SU-DHL-6 (cell line): Measurements from ENCODE around the gene CDKN2AIPNL.
"Not testable (repeated sequence)": the region's sequence is repeated elsewhere in the genome, so short reads cannot be mapped to it uniquely, and the experiment has no call there.

Experiments used
- H2AFZ ChIP-seq: fragments of 200-600 bp; sonication (generic); 2 replicates; pipeline ENCODE4 v1.6.1; 2014; ENCODE audit warnings: low read depth, mild to moderate bottlenecking, moderate library complexity, mixed read lengths, antibody characterized with exemption, low read length; ENCODE audit not compliant: severe bottlenecking
- H3F3A ChIP-seq: fragments of 200-600 bp; shearing (Covaris generic); 2 replicates; pipeline ENCODE4 v1.6.0; 2016; ENCODE audit warnings: antibody characterized with exemption, mild to moderate bottlenecking; ENCODE audit not compliant: insufficient read depth
- H3K27ac ChIP-seq: fragments of 200-600 bp; sonication (generic); 2 replicates; pipeline ENCODE4 v1.5.1; 2016; ENCODE audit warnings: low read depth, mild to moderate bottlenecking, low read length, moderate library complexity, mixed read lengths
- H3K27me3 ChIP-seq: fragments of 200-600 bp; sonication (generic), shearing (Covaris generic); 2 replicates; pipeline ENCODE4 v1.6.0; 2014; ENCODE audit warnings: mild to moderate bottlenecking, low read length
- H3K36me3 ChIP-seq: fragments of 200-600 bp; sonication (generic); 2 replicates; pipeline ENCODE4 v1.6.1; 2014; ENCODE audit warnings: mild to moderate bottlenecking, low read length, mixed read lengths
- H3K4me2 ChIP-seq: fragments of 300-600, 200-600 bp; shearing (Covaris generic), sonication (generic); 2 replicates; pipeline ENCODE4 v1.6.0; 2014; ENCODE audit warnings: low read length, low read depth, mild to moderate bottlenecking; ENCODE audit not compliant: poor library complexity, severe bottlenecking
- H3K4me3 ChIP-seq: fragments of 200-600 bp; sonication (generic); 2 replicates; pipeline ENCODE4 v1.5.1; 2014; ENCODE audit warnings: antibody characterized with exemption, low read length, mild to moderate bottlenecking, mixed read lengths; ENCODE audit not compliant: insufficient read depth, poor library complexity, severe bottlenecking
- H3K79me2 ChIP-seq: fragments of 200-600 bp; sonication (generic); 2 replicates; pipeline ENCODE4 v1.6.1; 2014; ENCODE audit warnings: mild to moderate bottlenecking, low read length, moderate library complexity; ENCODE audit not compliant: insufficient read depth
- H3K9ac ChIP-seq: fragments of 200-600 bp; sonication (generic); 2 replicates; pipeline ENCODE4 v1.7.0; 2014; ENCODE audit warnings: mild to moderate bottlenecking, low read length
- H3K9me2 ChIP-seq: fragments of 200-600 bp; sonication (generic); replicated peaks from 2 replicates; pipeline ENCODE4 v1.6.1; 2014; ENCODE audit warnings: low read length; ENCODE audit not compliant: insufficient read depth
- H3K9me3 ChIP-seq: fragments of 200-600 bp; sonication (generic); 2 replicates; pipeline ENCODE4 v1.6.1; 2014; ENCODE audit warnings: low read length, mixed read lengths; ENCODE audit not compliant: insufficient read depth
- H4K20me1 ChIP-seq: fragments of 200-600 bp; sonication (generic); 2 replicates; pipeline ENCODE4 v1.6.1; 2014; ENCODE audit warnings: low read depth, mild to moderate bottlenecking, antibody characterized with exemption, low read length, moderate library complexity, mixed read lengths
- EZH2phosphoT487 ChIP-seq: fragments of 200-600 bp; sonication (generic), shearing (Covaris generic); conservative IDR thresholded peaks from 2 replicates; pipeline ENCODE4 v1.6.1; 2018; ENCODE audit warnings: mild to moderate bottlenecking, antibody characterized with exemption, low read length, moderate library complexity, mixed read lengths
- TF ChIP-seq, protein P1 (sequence below): fragments of 200-600 bp; sonication (generic); IDR thresholded peaks from one replicate; pipeline ENCODE4 v1.5.1; 2017; ENCODE audit warnings: antibody characterized with exemption, mild to moderate bottlenecking, low read length, moderate library complexity; ENCODE audit not compliant: insufficient read depth, poor library complexity, severe bottlenecking

Gene CDKN2AIPNL

DNA sequence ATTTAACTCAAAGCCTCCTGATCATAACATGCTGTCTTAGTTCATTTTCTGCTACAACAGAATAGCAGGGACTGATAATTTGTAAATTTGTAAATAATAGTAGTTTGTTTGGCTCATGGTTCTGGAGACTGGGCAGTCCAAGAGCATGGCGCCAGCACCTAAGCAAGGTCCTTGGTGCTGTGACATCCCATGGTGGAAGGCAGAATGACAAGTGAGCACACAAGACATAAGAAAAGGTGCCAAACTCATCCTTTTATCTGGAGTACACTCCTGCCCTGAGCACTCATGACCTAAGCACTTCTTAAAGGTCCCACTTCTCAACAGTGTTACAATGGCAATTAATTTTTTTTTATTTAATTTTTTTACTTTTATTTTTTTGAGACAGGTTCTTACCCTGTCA is 24.2 kb downstream of the CDKN2AIPNL start:
- H3K9me2 ChIP-seq = no peaks in the 10 kb centered on the region
- no peak for TF ChIP-seq EZH2phosphoT487
- TF ChIP-seq, protein P1, sequence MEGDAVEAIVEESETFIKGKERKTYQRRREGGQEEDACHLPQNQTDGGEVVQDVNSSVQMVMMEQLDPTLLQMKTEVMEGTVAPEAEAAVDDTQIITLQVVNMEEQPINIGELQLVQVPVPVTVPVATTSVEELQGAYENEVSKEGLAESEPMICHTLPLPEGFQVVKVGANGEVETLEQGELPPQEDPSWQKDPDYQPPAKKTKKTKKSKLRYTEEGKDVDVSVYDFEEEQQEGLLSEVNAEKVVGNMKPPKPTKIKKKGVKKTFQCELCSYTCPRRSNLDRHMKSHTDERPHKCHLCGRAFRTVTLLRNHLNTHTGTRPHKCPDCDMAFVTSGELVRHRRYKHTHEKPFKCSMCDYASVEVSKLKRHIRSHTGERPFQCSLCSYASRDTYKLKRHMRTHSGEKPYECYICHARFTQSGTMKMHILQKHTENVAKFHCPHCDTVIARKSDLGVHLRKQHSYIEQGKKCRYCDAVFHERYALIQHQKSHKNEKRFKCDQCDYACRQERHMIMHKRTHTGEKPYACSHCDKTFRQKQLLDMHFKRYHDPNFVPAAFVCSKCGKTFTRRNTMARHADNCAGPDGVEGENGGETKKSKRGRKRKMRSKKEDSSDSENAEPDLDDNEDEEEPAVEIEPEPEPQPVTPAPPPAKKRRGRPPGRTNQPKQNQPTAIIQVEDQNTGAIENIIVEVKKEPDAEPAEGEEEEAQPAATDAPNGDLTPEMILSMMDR = no peak
- H2AFZ ChIP-seq = no peak overlapping the region
- H3K27me3 ChIP-seq = no peaks in the 10 kb centered on the region
- peaks cover 41% of the 10 kb centered on the region for H3K36me3 ChIP-seq
- no peak overlapping the region for H3K27ac ChIP-seq
- H3K4me2 ChIP-seq = no peak overlapping the region
- H3K79me2 ChIP-seq = no peaks in the 10 kb centered on the region
- H3K4me3 ChIP-seq = no peak overlapping the region
- H3K9me3 ChIP-seq = no peaks in the 10 kb centered on the region
- 0 out of 2 replicates have a peak, but pooled peaks cover 4% of the 10 kb centered on the region for H3F3A ChIP-seq
- no peaks in the 10 kb centered on the region; the same call in 1 of the 2 replicates for H4K20me1 ChIP-seq
- H3K9ac ChIP-seq = no peak overlapping the region

DNA sequence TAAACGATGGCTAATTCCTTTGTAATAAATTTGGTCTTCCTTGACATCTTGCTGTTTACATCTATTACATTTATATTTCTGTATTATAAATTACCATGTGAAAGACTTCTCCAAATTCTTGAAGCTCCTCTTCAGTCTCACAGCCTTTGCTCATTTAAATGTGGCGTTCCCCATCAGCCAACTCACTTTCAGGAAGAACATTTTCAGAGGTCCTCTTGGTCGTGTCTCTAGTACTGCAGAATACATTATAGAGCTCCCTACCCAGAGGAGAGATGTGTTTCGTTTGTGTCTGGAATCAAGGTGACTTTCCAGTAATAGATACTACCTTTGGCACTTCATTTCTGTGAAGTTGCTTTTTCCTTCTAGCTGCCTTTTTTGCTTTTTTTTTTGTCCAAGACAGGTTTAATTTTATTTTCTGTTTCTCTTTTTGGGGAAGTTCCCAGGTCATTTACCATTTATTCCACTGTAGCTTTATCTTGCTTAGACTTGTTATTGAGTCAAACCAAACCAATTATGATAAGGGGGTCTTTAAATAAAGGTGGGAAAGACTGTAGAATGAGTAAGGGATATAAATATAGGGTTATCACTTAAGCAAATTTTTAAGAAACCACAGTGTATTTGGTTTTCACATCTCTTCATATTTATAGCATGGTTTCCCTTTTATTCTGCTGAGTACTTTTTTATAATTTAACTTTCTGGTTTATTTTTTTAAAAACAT is 27.5 kb downstream of the CDKN2AIPNL start:
- H4K20me1 ChIP-seq = no peaks in the 10 kb centered on the region
- no peak overlapping the region for H3K4me2 ChIP-seq
- no peaks in the 10 kb centered on the region for H3K9me3 ChIP-seq
- H3K27me3 ChIP-seq = no peaks in the 10 kb centered on the region
- H3K79me2 ChIP-seq = peaks cover 5% of the 10 kb centered on the region; the same call in 1 of the 2 replicates
- no peak overlapping the region for H2AFZ ChIP-seq
- H3K9ac ChIP-seq = no peak overlapping the region
- no peaks in the 10 kb centered on the region for H3F3A ChIP-seq
- no peaks in the 10 kb centered on the region for H3K9me2 ChIP-seq
- H3K27ac ChIP-seq = no peak overlapping the region
- no peak overlapping the region for H3K4me3 ChIP-seq
- TF ChIP-seq, protein P1 = no peak
- no peak for TF ChIP-seq EZH2phosphoT487
- H3K36me3 ChIP-seq = peaks cover 25% of the 10 kb centered on the region

DNA sequence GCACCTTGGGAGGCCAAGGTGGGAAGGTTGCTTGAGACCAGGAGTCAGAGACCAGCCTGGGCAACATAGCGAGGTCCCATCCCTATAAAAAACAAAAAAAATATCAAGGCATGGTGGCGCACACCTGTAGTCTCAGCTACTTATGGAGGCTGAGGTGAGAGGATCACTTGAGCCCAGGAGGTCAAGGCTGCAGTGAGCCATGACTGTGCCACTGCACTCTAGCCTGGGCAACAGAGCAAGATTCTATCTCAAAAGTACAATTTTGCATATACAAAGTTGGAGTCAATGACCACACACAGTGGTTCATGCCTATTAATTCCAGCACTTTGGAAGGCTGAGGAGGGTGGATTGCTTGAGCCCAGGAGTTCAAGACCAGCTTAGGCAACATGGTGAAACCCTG is 29.5 kb downstream of the CDKN2AIPNL start:
- not testable (repeated sequence) for H4K20me1 ChIP-seq, H3K4me2 ChIP-seq, H3K9ac ChIP-seq, H3K27me3 ChIP-seq, H3K9me3 ChIP-seq, H3K4me3 ChIP-seq, H3K27ac ChIP-seq, H3K9me2 ChIP-seq, H3F3A ChIP-seq, H2AFZ ChIP-seq
- peaks cover 16% of the 10 kb centered on the region for H3K79me2 ChIP-seq
- H3K36me3 ChIP-seq = peaks cover 22% of the 10 kb centered on the region

DNA sequence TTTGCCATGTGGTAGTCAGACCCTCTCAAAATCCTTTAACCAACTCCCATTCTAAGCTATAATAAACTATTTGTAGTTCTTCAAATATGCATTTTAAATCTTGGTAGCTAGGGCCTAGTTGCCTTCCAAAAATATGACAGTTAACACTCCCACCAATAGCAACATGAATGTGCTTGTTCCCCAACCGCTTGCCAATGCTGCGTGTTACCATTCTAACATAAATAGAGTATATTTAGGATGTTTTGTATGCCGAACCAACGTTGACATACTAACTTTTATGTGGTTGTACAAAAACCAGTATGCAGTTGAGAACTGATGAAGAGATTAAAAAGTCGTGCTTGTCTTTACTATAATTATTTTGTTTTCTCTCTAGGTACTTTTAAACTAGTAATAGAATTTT is 31.3 kb downstream of the CDKN2AIPNL start:
- Histone ChIP-seq H2AFZ (no peak overlapping the region), H3K9me3 (no peaks in the 10 kb centered on the region), H3K9me2 (no peaks in the 10 kb centered on the region), H3K79me2 (peaks cover 32% of the 10 kb centered on the region), H3K9ac (no peak overlapping the region), H3K27ac (no peak overlapping the region), H3K4me2 (no peak overlapping the region), H3K27me3 (no peaks in the 10 kb centered on the region), H4K20me1 (no peaks in the 10 kb centered on the region), H3K4me3 (no peak overlapping the region), H3K36me3 (peaks cover 24% of the 10 kb centered on the region), H3F3A (no peaks in the 10 kb centered on the region; the same call in 1 of the 2 replicates)
- TF ChIP-seq, protein P1 = no peak
- TF ChIP-seq EZH2phosphoT487 = no peak
